Measurements from ENCODE around the gene CERS5. TPM values are rescaled to one million over a fixed set of nuclear protein-coding genes. Genes with fewer than 3 reads are reported as not detected.

Gene CERS5
- total RNA-seq, 1 donor from 2014 or later = 21.9 TPM

GRCh38 chr12:50088577-50089335, 78.4 kb downstream of the CERS5 start:
- H3K4me3 ChIP-seq (ENCODE audit: low read depth, low read length) = no peak overlapping the region
- no peaks in the 10 kb centered on the region for H3K27me3 ChIP-seq (ENCODE audit: control insufficient read depth, insufficient read depth, low read length)
- FAIRE-seq (no peak), DNase-seq (ENCODE audit: low read depth) (peak; percentile 76)
- peaks cover 16% of the 10 kb centered on the region for H3K36me3 ChIP-seq (ENCODE audit: control insufficient read depth, insufficient read depth, low read length)
- TF ChIP-seq CTCF (IDR thresholded peaks at IDR 0.05; ENCODE audit: insufficient read depth, low read length, severe bottlenecking) = peak; percentile 84

GRCh38 chr12:50087995-50088394, 79.2 kb downstream of the CERS5 start:
- TF ChIP-seq CTCF (IDR thresholded peaks at IDR 0.05; ENCODE audit: insufficient read depth, low read length, severe bottlenecking) = no peak
- FAIRE-seq (no peak), DNase-seq (ENCODE audit: low read depth) (peak; percentile 95)
- Histone ChIP-seq H3K4me3 (ENCODE audit: low read depth, low read length) (no peak overlapping the region), H3K27me3 (ENCODE audit: control insufficient read depth, insufficient read depth, low read length) (no peaks in the 10 kb centered on the region), H3K36me3 (ENCODE audit: control insufficient read depth, insufficient read depth, low read length) (peaks cover 13% of the 10 kb centered on the region)

GRCh38 chr12:50087151-50087550, 80.0 kb downstream of the CERS5 start:
- H3K27me3 ChIP-seq (ENCODE audit: control insufficient read depth, insufficient read depth, low read length) = no peaks in the 10 kb centered on the region
- FAIRE-seq (no peak), DNase-seq (ENCODE audit: low read depth) (no peak)
- H3K36me3 ChIP-seq (ENCODE audit: control insufficient read depth, insufficient read depth, low read length) = peaks cover 9% of the 10 kb centered on the region
- no peak overlapping the region for H3K4me3 ChIP-seq (ENCODE audit: low read depth, low read length)
- no peak for TF ChIP-seq CTCF (IDR thresholded peaks at IDR 0.05; ENCODE audit: insufficient read depth, low read length, severe bottlenecking)

GRCh38 chr12:50086148-50086547, 81.0 kb downstream of the CERS5 start:
- DNase-seq (ENCODE audit: low read depth) = no peak
- no peak for TF ChIP-seq CTCF (IDR thresholded peaks at IDR 0.05; ENCODE audit: insufficient read depth, low read length, severe bottlenecking)
- H3K4me3 ChIP-seq (ENCODE audit: low read depth, low read length) = peak overlapping the region; percentile 55
- no peaks in the 10 kb centered on the region for H3K27me3 ChIP-seq (ENCODE audit: control insufficient read depth, insufficient read depth, low read length)
- peaks cover 9% of the 10 kb centered on the region for H3K36me3 ChIP-seq (ENCODE audit: control insufficient read depth, insufficient read depth, low read length)
- no peak for FAIRE-seq

- DNase-seq (ENCODE audit: low read depth) (no peak), FAIRE-seq (no peak)
- TF ChIP-seq CTCF (IDR thresholded peaks at IDR 0.05; ENCODE audit: insufficient read depth, low read length, severe bottlenecking) = no peak
- Histone ChIP-seq H3K4me3 (ENCODE audit: low read depth, low read length) (peak overlapping the region; percentile 55), H3K27me3 (ENCODE audit: control insufficient read depth, insufficient read depth, low read length) (no peaks in the 10 kb centered on the region), H3K36me3 (ENCODE audit: control insufficient read depth, insufficient read depth, low read length) (peaks cover 9% of the 10 kb centered on the region)
Observed at GRCh38 chr12:50085615-50086072, 81.5 kb downstream of the CERS5 start.

All from bronchial epithelial cell (primary cell).